Measurements from ENCODE around the gene CCDC92B. TPM values are rescaled to one million over a fixed set of nuclear protein-coding genes. Genes with fewer than 3 reads are reported as not detected.

The CCDC92B gene
- total RNA-seq, 1 experiment from 2014 or later = 15.2 TPM

GRCh38 chr17:2736956-2737355 is 12.5 kb downstream of the CCDC92B start (continued):
- TF ChIP-seq AFF4 (CRISPR knock-in tag; IDR thresholded peaks at IDR 0.05; ENCODE audit: borderline replicate concordance) = no peak
- no peak for TF ChIP-seq ZNF281 (CRISPR knock-in tag; IDR thresholded peaks at IDR 0.05)
- no peak for TF ChIP-seq ELF4 (CRISPR knock-in tag; IDR thresholded peaks at IDR 0.05; ENCODE audit: low read depth)
- TF ChIP-seq NR3C1 (CRISPR knock-in tag; conservative IDR thresholded peaks at IDR 0.05; ENCODE audit: low read depth) = no peak
- no peak for TF ChIP-seq MAX (CRISPR knock-in tag; IDR thresholded peaks at IDR 0.05)

GRCh38 chr17:2735896-2736295 is 13.6 kb downstream of the CCDC92B start:
- no peaks in the 10 kb centered on the region for H3K9me3 Mint-ChIP-seq
- no peak overlapping the region for H3K27ac Mint-ChIP-seq
- CTCF ChIA-PET = no interaction called here
- POLR2A ChIA-PET = no interaction called here
- DNase-seq (ENCODE audit: low spot score) (no peak), ATAC-seq (no peak)
- H3K4me3 Mint-ChIP-seq = no peak overlapping the region
- H3K36me3 Mint-ChIP-seq = peaks cover 13% of the 10 kb centered on the region
- H3K27me3 Mint-ChIP-seq (ENCODE audit: low read depth) = no peaks in the 10 kb centered on the region
- no peaks in the 10 kb centered on the region for H3K4me1 Mint-ChIP-seq
- TF ChIP-seq NR2C2 (CRISPR knock-in tag; IDR thresholded peaks at IDR 0.05) (no peak), TCF7 (CRISPR knock-in tag; IDR thresholded peaks at IDR 0.05; ENCODE audit: low read depth) (no peak), NFE2L1 (CRISPR knock-in tag; IDR thresholded peaks at IDR 0.05) (no peak), CBFB (CRISPR knock-in tag; IDR thresholded peaks at IDR 0.05; ENCODE audit: low read depth) (no peak), CREB1 (CRISPR knock-in tag; IDR thresholded peaks at IDR 0.05) (no peak), CREM (CRISPR knock-in tag; IDR thresholded peaks at IDR 0.05) (no peak), NR3C1 (CRISPR knock-in tag; conservative IDR thresholded peaks at IDR 0.05; ENCODE audit: low read depth) (no peak), NFATC4 (CRISPR knock-in tag; IDR thresholded peaks at IDR 0.05) (no peak), ERG (CRISPR knock-in tag; IDR thresholded peaks at IDR 0.05) (no peak), GTF2I (CRISPR knock-in tag; conservative IDR thresholded peaks at IDR 0.05) (no peak), ETV6 (CRISPR knock-in tag; IDR thresholded peaks at IDR 0.05) (no peak), ATF3 (CRISPR knock-in tag; conservative IDR thresholded peaks at IDR 0.05) (no peak), CDX4 (CRISPR knock-in tag; IDR thresholded peaks at IDR 0.05; ENCODE audit: borderline replicate concordance) (no peak), ZNF396 (CRISPR knock-in tag; IDR thresholded peaks at IDR 0.05; ENCODE audit: borderline replicate concordance) (no peak), HMGA2 (CRISPR knock-in tag; IDR thresholded peaks at IDR 0.05) (no peak), ATF2 (CRISPR knock-in tag; IDR thresholded peaks at IDR 0.05; ENCODE audit: borderline replicate concordance, low read depth) (no peak), USF1 (CRISPR knock-in tag; IDR thresholded peaks at IDR 0.05) (no peak)

Measured in WTC11 (cell line).